Fibroblast of pulmonary artery (primary cell): ENCODE measurements around the gene PSME4.

Source experiments
- DNase-seq: peaks from one replicate; pipeline ENCODE4 v3.0.0-alpha.2; 2010; ENCODE audit warnings: low read depth
- H3K4me3 ChIP-seq: replicated peaks from 2 replicates; pipeline ENCODE4 v1.5.1; 2011; ENCODE audit warnings: low read depth, mild to moderate bottlenecking, control low read depth, low read length, moderate library complexity
- TF ChIP-seq, protein P1 (sequence below): IDR thresholded peaks from 2 replicates; pipeline ENCODE4 v1.5.1; 2011; ENCODE audit warnings: mild to moderate bottlenecking, control low read depth, low read length, inconsistent platforms; ENCODE audit errors: missing control alignments

Gene PSME4

DNA sequence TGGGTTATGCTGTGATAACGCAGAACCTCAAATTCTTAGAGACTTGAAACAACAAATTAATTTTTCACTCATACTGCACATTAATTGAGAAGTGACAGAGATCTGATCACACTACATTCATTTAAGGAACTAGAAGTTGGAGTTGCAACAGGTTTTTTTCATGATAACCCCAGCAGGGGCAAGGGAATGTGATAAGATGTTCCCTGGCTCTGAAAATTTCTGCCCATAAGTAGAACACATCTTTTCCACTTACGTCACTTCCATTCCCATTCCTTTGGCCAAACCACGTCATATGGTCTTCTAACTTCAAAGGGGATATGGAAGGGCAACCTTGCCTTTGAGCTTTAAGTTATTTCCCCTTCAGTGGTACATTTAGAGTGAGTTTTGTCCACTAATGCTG is 29.7 kb upstream of the PSME4 start:
- TF ChIP-seq, protein P1, sequence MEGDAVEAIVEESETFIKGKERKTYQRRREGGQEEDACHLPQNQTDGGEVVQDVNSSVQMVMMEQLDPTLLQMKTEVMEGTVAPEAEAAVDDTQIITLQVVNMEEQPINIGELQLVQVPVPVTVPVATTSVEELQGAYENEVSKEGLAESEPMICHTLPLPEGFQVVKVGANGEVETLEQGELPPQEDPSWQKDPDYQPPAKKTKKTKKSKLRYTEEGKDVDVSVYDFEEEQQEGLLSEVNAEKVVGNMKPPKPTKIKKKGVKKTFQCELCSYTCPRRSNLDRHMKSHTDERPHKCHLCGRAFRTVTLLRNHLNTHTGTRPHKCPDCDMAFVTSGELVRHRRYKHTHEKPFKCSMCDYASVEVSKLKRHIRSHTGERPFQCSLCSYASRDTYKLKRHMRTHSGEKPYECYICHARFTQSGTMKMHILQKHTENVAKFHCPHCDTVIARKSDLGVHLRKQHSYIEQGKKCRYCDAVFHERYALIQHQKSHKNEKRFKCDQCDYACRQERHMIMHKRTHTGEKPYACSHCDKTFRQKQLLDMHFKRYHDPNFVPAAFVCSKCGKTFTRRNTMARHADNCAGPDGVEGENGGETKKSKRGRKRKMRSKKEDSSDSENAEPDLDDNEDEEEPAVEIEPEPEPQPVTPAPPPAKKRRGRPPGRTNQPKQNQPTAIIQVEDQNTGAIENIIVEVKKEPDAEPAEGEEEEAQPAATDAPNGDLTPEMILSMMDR, result no peak
- peak; percentile 67 for DNase-seq
- H3K4me3 ChIP-seq, result no peak overlapping the region

GRCh38 chr2:54000122-54000521 is 29.3 kb upstream of the PSME4 start:
- TF ChIP-seq, protein P1, result no peak
- no peak overlapping the region for H3K4me3 ChIP-seq
- DNase-seq, result no peak

- no peak for DNase-seq
- TF ChIP-seq, protein P1, result no peak
- H3K4me3 ChIP-seq, result no peak overlapping the region
These were observed 28.0 kb upstream of the PSME4 start for GRCh38 chr2:53998834-53999233.

GRCh38 chr2:53994818-53995808 is 24.3 kb upstream of the PSME4 start:
- H3K4me3 ChIP-seq, result no peak overlapping the region
- DNase-seq, result no peak
- TF ChIP-seq, protein P1, result no peak

DNA sequence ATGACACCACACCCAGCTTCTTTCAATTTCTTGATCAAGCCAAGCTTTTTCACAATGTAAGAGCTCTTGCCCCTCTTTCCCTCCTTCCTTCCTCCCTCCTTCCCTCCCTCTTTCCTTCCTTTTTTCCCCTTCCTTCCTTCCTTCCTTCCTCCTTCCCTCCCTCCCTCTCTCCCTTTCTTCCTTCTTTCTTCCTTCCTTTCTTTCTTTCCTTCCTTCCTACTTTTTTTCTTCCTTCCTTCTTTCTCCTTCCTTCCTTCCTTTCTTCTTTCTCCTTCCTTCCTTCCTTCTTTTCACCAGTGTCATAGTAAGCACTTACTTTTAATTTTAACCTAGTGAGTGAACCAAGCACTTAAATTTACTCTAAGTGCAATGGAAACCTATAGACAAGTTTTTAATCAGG is 21.2 kb upstream of the PSME4 start:
- TF ChIP-seq, protein P1, result no peak
- no peak for DNase-seq
- H3K4me3 ChIP-seq, result no peak overlapping the region

DNA sequence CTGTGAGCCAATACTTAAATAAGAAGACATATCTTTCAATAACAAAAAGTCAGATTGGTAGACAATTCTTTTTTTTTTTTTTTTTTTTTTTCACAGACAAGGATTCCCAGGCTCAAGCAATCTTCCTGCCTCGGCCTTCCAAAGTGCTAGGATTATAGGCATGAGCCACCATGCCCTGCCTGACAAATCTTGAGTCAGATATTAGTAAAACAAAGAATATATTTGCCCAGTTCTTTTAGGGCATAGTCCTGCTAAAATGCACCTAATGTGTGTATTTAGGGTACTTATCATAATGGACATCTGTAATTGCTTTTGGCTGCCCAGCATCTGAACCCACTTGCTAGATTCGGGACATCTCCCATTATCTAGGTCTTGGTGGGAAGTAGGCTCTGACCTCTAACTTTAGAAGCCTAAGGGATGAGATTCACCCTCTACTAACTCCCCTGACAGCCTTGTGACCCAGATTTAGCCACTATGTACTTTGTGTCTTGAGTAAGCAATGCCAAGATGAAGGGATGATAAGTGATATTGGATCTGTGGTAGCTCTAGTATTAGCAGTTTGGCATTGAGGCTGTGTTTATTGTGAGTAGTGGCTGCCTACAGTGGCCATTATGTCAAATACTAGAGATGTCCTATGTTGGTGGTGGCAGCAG is 18.5 kb upstream of the PSME4 start:
- TF ChIP-seq, protein P1, result no peak
- no peak for DNase-seq
- no peak overlapping the region for H3K4me3 ChIP-seq
